Measurements from ENCODE around the gene CCDC127. TPM values are rescaled to one million over a fixed set of nuclear protein-coding genes. Genes with fewer than 3 reads are reported as not detected.
"Not testable (repeated sequence)": the region's sequence is repeated elsewhere in the genome, so short reads cannot be mapped to it uniquely, and the experiment has no call there.

The CCDC127 gene
- 11.3 and 11.9 TPM in 2 replicates for total RNA-seq
- long read RNA-seq, full-length matches to known transcripts, result 37 of 41 reads
- long read RNA-seq, partial matches to known transcripts, result 0 of 41 reads
- long read RNA-seq, other reads (novel, unspliced or antisense), result 4 of 41 reads

- Mint-ChIP-seq H3K4me1 (peaks cover 39% of the 10 kb centered on the region), H3K4me3 (peak within 1 kb of the TSS; percentile 97), H3K27ac (ENCODE audit: unreplicated experiment) (peak within 1 kb of the TSS; percentile 87)
- H3K27me3 Mint-ChIP-seq (ENCODE audit: low read depth); H3K36me3 Mint-ChIP-seq (ENCODE audit: low read depth); H3K9me3 Mint-ChIP-seq: not testable (repeated sequence)
- peak; percentile 98 for DNase-seq (ENCODE audit: low read depth, low spot score)
- TF ChIP-seq, protein P1, sequence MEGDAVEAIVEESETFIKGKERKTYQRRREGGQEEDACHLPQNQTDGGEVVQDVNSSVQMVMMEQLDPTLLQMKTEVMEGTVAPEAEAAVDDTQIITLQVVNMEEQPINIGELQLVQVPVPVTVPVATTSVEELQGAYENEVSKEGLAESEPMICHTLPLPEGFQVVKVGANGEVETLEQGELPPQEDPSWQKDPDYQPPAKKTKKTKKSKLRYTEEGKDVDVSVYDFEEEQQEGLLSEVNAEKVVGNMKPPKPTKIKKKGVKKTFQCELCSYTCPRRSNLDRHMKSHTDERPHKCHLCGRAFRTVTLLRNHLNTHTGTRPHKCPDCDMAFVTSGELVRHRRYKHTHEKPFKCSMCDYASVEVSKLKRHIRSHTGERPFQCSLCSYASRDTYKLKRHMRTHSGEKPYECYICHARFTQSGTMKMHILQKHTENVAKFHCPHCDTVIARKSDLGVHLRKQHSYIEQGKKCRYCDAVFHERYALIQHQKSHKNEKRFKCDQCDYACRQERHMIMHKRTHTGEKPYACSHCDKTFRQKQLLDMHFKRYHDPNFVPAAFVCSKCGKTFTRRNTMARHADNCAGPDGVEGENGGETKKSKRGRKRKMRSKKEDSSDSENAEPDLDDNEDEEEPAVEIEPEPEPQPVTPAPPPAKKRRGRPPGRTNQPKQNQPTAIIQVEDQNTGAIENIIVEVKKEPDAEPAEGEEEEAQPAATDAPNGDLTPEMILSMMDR (conservative IDR thresholded peaks at IDR 0.05), result peak; percentile 49
Measured at GRCh38 chr5:217494-218456, at the start of gene CCDC127, which contains the start of gene SDHA. CCDC127 (minus strand) TSS chr5:218153; CDS start chr5:216849, 1,304 bp downstream. SDHA (plus strand) TSS chr5:218320; CDS start chr5:218356, 36 bp downstream.

DNA sequence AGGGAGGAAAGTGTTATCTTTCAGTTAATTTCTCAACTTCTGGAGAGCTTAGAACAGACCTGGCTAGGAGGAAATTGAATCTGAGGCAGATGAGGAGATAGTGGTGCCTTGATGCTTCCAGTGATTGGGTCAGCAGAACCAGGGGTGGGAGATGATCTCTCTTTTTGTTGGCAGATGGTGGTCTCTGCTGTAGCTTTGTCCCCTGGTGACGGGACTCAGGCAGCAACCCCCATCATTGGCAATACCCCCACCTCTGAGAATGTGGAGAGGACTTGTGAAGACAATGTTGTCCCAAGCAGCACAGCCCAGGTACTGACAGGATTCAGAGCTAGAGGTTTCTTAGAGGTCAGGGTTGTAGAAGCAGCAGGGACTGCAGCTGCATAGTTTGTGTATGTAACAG, 49.8 kb upstream of the CCDC127 start:
- H3K4me1 Mint-ChIP-seq, result peaks cover 19% of the 10 kb centered on the region
- H3K9me3 Mint-ChIP-seq, result no peaks in the 10 kb centered on the region

GRCh38 chr5:266311-267026, 48.5 kb upstream of the CCDC127 start:
- H3K27ac Mint-ChIP-seq (ENCODE audit: unreplicated experiment); H3K27me3 Mint-ChIP-seq (ENCODE audit: low read depth); H3K9me3 Mint-ChIP-seq: not testable (repeated sequence)

More for the DNA sequence above, 49.8 kb upstream of the CCDC127 start:
- H3K27me3 Mint-ChIP-seq (ENCODE audit: low read depth), result no peaks in the 10 kb centered on the region
- peaks cover 8% of the 10 kb centered on the region for H3K36me3 Mint-ChIP-seq (ENCODE audit: low read depth)
- TF ChIP-seq, protein P1 (conservative IDR thresholded peaks at IDR 0.05), result no peak
- H3K4me3 Mint-ChIP-seq, result peak overlapping the region; percentile 41
- no peak for DNase-seq (ENCODE audit: low read depth, low spot score)
- no peak overlapping the region for H3K27ac Mint-ChIP-seq (ENCODE audit: unreplicated experiment)

GRCh38 chr5:264338-264737, 46.4 kb upstream of the CCDC127 start:
- H3K9me3 Mint-ChIP-seq, result peaks cover 2% of the 10 kb centered on the region
- TF ChIP-seq, protein P1 (conservative IDR thresholded peaks at IDR 0.05), result no peak
- H3K27me3 Mint-ChIP-seq (ENCODE audit: low read depth), result no peaks in the 10 kb centered on the region
- no peak overlapping the region for H3K27ac Mint-ChIP-seq (ENCODE audit: unreplicated experiment)
- no peaks in the 10 kb centered on the region for H3K4me1 Mint-ChIP-seq
- no peak overlapping the region for H3K4me3 Mint-ChIP-seq
- H3K36me3 Mint-ChIP-seq (ENCODE audit: low read depth), result peaks cover 13% of the 10 kb centered on the region
- no peak for DNase-seq (ENCODE audit: low read depth, low spot score)

More at GRCh38 chr5:266311-267026, 48.5 kb upstream of the CCDC127 start:
- DNase-seq (ENCODE audit: low read depth, low spot score), result not testable (repeated sequence)
- Mint-ChIP-seq H3K36me3 (ENCODE audit: low read depth) (peaks cover 13% of the 10 kb centered on the region), H3K4me1 (peaks cover 11% of the 10 kb centered on the region), H3K4me3 (peak overlapping the region; percentile 58)

DNA sequence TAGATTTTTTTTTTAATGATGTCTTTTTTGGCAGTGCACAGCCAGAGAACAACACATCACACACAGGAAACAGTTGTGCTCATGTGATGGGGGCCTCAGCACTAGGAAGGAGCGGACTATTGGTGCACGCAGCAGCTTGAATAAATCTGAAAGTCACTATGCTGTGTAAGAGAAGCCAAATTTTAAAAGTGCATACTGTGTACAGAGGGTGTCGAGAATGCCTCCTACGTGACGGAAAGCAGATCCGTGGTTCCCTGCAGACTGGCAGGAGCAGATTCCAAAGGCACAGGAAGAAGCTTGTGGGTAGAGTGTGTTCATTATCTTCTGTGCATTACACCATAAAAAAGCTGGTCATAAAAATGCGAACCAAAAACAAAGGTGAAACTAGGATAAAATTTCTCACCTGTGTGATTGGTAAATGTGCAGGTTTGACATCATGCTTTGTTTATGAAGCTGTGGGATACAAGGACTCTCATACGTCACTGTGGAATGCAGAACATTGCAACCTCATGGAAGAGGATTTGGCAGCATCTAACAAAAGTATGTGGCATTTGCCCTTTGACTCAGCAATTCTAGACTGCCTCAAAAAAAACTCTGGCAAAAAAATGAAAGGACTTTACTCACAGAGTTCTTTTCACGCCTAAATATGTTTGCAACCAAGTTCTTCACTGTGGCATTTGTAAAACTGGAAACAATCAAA, 45.5 kb upstream of the CCDC127 start:
- DNase-seq (ENCODE audit: low read depth, low spot score); H3K4me1 Mint-ChIP-seq; H3K27me3 Mint-ChIP-seq (ENCODE audit: low read depth); H3K4me3 Mint-ChIP-seq; H3K9me3 Mint-ChIP-seq; H3K27ac Mint-ChIP-seq (ENCODE audit: unreplicated experiment): not testable (repeated sequence)
- H3K36me3 Mint-ChIP-seq (ENCODE audit: low read depth), result peaks cover 17% of the 10 kb centered on the region

GRCh38 chr5:257148-257547, 39.2 kb upstream of the CCDC127 start:
- Mint-ChIP-seq H3K4me3 (no peak overlapping the region), H3K9me3 (peaks cover 5% of the 10 kb centered on the region)
- DNase-seq (ENCODE audit: low read depth, low spot score), result no peak

GRCh38 chr5:256347-256746, 38.4 kb upstream of the CCDC127 start:
- H3K4me3 Mint-ChIP-seq; DNase-seq (ENCODE audit: low read depth, low spot score); H3K27ac Mint-ChIP-seq (ENCODE audit: unreplicated experiment); H3K27me3 Mint-ChIP-seq (ENCODE audit: low read depth); H3K4me1 Mint-ChIP-seq; H3K9me3 Mint-ChIP-seq: not testable (repeated sequence)
- H3K36me3 Mint-ChIP-seq (ENCODE audit: low read depth), result peaks cover 29% of the 10 kb centered on the region

More at GRCh38 chr5:257148-257547, 39.2 kb upstream of the CCDC127 start:
- no peaks in the 10 kb centered on the region for H3K27me3 Mint-ChIP-seq (ENCODE audit: low read depth)
- H3K4me1 Mint-ChIP-seq, result no peaks in the 10 kb centered on the region
- peaks cover 31% of the 10 kb centered on the region for H3K36me3 Mint-ChIP-seq (ENCODE audit: low read depth)
- no peak overlapping the region for H3K27ac Mint-ChIP-seq (ENCODE audit: unreplicated experiment)
- TF ChIP-seq, protein P1 (conservative IDR thresholded peaks at IDR 0.05), result no peak

GRCh38 chr5:255116-255515, 37.2 kb upstream of the CCDC127 start:
- not testable (repeated sequence) for H3K9me3 Mint-ChIP-seq; H3K4me3 Mint-ChIP-seq; H3K27me3 Mint-ChIP-seq (ENCODE audit: low read depth); H3K4me1 Mint-ChIP-seq; H3K27ac Mint-ChIP-seq (ENCODE audit: unreplicated experiment); DNase-seq (ENCODE audit: low read depth, low spot score)
- peaks cover 31% of the 10 kb centered on the region for H3K36me3 Mint-ChIP-seq (ENCODE audit: low read depth)

Data from neural crest cell (in vitro differentiated cells).